ENCODE measurements around the gene SAP130.

Gene SAP130

GRCh38 chr2:128058114-128058513 is 30.3 kb upstream of the SAP130 start:
- no peak for TF ChIP-seq CTCF (IDR thresholded peaks at IDR 0.05; ENCODE audit: low read depth, low read length, missing control alignments)
- H3K4me3 ChIP-seq (replicated peaks; ENCODE audit: low read depth, low read length): no peak overlapping the region
- DNase-seq (ENCODE audit: extremely low read depth, low read depth): no peak

- no peak for DNase-seq (ENCODE audit: extremely low read depth, low read depth)
- no peak overlapping the region for H3K4me3 ChIP-seq (replicated peaks; ENCODE audit: low read depth, low read length)
- TF ChIP-seq CTCF (IDR thresholded peaks at IDR 0.05; ENCODE audit: low read depth, low read length, missing control alignments): no peak
Observed at GRCh38 chr2:128057334-128057733, 29.5 kb upstream of the SAP130 start.

DNA sequence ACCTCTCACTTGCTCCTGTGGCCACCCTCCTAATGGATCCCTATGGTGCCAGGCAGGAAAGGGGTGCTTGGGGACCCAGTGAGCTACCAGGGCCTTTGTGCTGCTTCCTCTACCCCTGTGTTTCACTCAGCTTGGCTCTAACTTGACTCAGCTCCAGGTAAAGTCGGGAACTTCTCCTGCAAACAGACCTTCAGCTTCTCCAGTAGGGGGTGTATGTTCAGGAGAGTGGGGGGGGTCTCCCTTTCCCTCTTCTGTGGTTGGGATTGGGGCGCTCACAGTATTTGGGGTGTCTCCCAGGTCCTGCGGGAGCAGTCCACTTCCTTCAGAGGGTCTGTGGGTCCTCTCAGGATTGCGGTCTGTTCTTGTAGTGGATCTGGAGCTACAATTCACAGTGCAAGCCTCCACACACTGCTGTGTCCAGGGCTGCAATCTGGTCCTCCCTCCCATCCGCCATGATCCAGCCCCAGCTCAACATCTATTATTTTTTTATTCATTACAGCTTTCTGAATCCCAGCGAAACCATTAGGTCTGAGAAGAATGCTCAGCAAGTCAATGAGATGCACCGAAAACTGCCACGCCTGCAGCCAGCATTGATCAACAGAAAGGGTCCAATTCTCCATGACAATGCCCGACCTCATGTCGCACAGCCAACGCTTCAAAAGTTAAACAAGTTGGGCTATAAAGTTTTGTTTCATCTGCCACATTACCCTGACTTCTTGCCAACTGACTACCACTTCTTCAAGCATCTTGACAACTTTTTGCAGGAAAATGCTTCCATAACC is 26.4 kb upstream of the SAP130 start:
- no peak for TF ChIP-seq CTCF (IDR thresholded peaks at IDR 0.05; ENCODE audit: low read depth, low read length, missing control alignments)
- no peak for DNase-seq (ENCODE audit: extremely low read depth, low read depth)
- H3K4me3 ChIP-seq (replicated peaks; ENCODE audit: low read depth, low read length): no peak overlapping the region

GRCh38 chr2:128053331-128053730 is 25.5 kb upstream of the SAP130 start:
- DNase-seq (ENCODE audit: extremely low read depth, low read depth): no peak
- TF ChIP-seq CTCF (IDR thresholded peaks at IDR 0.05; ENCODE audit: low read depth, low read length, missing control alignments): no peak

GRCh38 chr2:128043041-128043440 is 15.2 kb upstream of the SAP130 start:
- DNase-seq (ENCODE audit: extremely low read depth, low read depth): no peak
- no peak overlapping the region for H3K4me3 ChIP-seq (replicated peaks; ENCODE audit: low read depth, low read length)
- TF ChIP-seq CTCF (IDR thresholded peaks at IDR 0.05; ENCODE audit: low read depth, low read length, missing control alignments): no peak

More at GRCh38 chr2:128053331-128053730, 25.5 kb upstream of the SAP130 start:
- no peak overlapping the region for H3K4me3 ChIP-seq (replicated peaks; ENCODE audit: low read depth, low read length)

DNA sequence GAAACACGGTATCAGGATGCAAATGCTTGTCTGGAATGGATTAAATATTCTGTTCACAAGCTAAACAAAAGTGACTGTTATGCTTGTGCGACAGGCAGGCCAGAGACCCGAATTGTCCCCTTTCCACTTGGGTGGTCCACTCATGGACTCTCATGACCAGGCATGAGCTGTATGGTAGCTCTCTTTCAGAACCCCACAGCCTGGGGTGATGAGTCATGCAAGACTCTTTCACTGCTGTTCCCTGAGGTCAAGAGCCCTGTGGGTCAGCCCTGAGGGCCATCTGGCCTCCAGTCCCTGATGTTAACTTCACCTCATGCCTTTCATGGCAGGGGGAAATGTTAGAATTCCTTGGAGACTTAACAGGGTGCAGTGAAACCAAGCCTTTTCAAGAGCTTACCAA is 13.7 kb upstream of the SAP130 start:
- TF ChIP-seq CTCF (IDR thresholded peaks at IDR 0.05; ENCODE audit: low read depth, low read length, missing control alignments): no peak
- DNase-seq (ENCODE audit: extremely low read depth, low read depth): no peak
- H3K4me3 ChIP-seq (replicated peaks; ENCODE audit: low read depth, low read length): no peak overlapping the region

Measured in HFF-Myc (cell line).